HG03354 (cell line): Measurements from ENCODE around the gene ATP9A.
"Not testable (repeated sequence)": the region's sequence is repeated elsewhere in the genome, so short reads cannot be mapped to it uniquely, and the experiment has no call there.

Experiments
- ATAC-seq: cut with Tn5 transposase; IDR thresholded peaks from one replicate; pipeline ENCODE4 v1.9.1; 2021; ENCODE audit warnings: mild to moderate bottlenecking; ENCODE audit not compliant: unreplicated experiment, poor library complexity, severe bottlenecking

Gene ATP9A

GRCh38 chr20:51697096-51697826, 70.9 kb downstream of the ATP9A start:
- ATAC-seq, result no peak

DNA sequence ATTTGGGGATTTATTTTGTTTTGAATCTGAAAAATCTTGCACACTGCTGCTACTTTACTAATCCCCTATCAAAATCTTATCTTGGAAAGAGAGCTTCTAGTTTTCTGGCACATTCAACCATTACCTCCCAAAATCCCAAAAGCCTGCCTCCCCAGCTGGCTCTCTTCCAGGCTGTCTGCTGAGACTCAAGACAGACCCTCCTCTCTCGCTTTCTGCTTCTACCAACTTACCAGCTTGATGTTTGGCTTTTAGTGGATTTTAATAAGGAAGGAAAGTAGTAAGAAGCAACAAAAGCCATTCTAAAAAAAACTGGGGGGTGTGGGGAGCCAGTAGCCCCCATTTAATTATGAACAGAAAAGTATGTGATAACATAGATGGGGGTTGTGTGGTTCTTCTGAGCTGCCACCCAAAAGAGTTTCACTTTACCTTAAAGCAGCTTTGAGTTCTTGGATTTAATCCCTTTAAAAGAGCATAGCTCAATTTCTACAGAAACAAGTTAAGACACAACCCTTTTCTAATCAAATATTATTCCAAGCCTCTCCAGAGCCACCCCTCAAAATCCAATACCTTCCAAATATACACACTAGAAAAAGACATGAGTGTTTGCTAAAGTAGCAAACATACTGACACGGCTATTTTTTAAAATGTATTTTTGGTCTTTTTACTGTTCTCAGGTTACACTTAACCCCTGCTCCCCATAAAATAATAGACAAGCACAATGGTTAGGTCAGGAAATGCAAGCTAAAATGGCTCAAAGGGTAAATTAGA, 71.7 kb downstream of the ATP9A start:
- no peak for ATAC-seq

DNA sequence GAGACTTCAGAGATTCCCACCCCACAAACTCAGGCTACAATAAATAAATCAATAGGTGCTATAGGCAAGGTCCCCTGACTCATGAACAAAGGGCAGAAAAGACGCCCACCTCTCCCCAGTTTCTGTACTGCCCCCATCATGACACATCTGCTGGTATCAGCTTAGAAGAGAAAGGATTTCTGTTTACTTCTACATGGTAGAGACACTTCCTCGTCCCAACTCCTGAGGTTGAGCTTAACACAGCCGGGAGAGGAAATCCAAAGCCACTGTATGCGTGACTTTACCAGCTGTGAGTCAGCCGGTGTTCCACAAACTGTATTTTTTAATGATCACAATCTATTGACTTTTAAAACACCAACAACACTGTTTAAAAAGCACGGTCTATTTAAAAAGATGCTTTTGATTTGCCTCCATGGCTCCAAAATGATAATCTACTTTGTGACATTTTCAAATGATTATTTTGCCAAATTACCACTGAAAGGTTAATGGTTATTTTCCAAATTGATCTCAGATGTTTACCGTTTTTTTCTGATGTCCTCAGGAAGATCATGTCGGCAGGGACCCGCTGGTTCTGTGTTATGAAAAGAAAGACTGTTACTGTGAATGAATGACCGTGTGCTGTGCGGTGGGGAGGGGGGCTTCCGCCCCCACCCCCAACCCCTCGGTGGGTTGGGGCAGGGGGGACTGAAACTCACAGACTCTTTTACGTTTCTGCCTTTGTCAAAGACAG, 72.5 kb downstream of the ATP9A start:
- no peak for ATAC-seq

- no peak for ATAC-seq
Observed at GRCh38 chr20:51692806-51693400, 75.3 kb downstream of the ATP9A start.

DNA sequence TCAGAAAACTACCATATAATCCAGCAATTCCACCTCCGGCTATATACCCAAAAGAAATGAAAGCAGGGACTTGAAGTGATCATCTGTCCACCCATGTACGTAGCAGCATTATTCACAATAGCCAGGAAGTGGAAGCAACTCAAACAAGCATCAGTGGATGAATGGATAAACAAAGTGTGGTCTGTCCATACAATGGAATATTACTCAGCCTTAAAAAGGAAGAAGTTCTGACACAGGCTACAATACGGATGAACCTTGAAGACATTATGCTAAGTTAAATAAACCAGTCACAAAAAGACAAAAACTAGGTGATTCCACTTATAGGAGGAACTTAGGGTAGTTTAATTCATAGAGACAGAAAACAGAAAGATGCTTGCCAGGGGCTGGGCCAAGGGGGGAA, 76.5 kb downstream of the ATP9A start:
- ATAC-seq, result no peak

DNA sequence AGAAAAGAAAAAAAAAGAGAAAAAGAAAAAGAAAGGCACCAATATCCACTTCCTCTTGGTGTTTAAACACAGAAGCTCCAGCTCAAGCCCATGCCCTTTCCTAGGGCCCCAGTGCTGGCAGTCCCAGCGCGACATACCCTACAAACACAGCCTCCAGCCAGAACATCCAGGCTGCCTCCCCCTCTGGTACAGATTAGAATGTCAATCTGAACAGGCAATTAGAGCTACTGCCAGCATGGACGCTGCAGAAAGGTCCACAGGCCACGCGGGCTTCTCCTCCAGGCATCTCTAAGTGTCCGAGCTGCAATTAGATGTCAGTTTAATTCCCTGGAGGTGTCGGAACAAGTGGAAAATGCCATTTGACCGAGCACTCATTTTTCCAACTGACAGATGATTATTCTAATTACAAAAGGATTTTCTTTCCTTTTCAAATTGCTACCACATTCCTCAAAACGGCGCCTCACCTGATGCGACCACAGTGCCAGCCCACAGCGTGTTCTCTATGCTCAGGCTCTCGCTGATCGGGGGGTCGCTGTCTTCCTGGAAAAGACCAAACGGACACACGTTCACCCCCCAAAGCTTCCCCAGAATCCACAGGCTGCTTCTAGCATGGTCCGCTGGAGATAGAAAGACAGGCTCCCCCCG, 79.5 kb downstream of the ATP9A start:
- no peak for ATAC-seq

DNA sequence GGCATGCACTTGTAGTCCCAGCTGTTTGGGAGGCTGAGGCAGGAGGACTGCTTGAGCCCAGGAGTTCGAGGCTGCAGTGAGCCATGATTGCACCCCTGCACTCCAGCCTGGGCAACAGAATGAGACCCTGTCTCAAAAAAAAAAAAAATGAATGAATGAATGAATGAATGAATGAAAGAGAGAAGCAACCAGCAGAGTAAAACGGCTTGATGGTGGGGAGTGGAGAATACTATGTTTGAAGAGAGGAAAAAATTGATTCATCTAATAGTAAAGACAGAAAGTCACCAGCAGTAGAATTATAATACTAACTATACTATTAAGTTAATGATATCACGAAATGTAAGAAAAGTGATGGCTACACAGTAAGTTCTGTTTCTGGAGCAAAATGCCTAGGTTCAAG, 80.6 kb downstream of the ATP9A start:
- no peak for ATAC-seq

DNA sequence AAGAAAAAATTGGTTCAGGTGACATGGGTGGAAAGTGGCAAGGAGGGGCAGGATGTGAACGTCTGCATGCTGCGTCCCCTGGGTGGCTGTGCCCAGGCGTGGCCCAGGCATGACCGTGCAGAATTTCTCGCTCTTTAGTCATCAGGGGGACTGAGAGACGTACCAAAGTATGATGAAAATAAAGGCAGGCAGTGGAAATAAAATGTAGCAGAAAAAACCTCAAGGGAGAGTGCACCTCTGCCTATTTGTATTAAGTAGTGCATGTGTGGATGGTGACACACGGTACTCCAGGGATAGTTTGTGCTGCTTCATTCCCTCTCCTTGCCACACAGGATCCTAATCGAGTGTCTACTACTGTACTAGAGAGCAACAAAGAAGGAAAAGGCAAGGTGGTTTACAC, 81.1 kb downstream of the ATP9A start:
- ATAC-seq, result no peak

DNA sequence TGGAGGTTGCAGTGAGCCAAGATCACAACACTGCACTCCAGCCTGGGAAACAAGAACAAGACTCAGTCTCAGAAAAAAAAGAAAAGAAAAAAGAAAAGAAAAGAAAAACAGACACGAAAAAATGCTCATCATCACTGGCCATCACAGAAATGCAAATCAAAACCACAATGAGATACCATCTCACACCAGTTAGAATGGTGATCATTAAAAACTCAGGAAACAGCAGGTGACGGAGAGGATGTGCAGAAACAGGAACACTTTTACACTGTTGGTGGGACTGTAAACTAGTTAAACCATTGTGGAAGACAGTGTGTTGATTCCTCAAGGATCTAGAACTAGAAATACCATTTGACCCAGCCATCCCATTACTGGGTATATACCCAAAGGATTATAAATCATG, 82.7 kb downstream of the ATP9A start:
- not testable (repeated sequence) for ATAC-seq

- no peak for ATAC-seq
Observed at GRCh38 chr20:51680067-51680749, 88.0 kb downstream of the ATP9A start.

DNA sequence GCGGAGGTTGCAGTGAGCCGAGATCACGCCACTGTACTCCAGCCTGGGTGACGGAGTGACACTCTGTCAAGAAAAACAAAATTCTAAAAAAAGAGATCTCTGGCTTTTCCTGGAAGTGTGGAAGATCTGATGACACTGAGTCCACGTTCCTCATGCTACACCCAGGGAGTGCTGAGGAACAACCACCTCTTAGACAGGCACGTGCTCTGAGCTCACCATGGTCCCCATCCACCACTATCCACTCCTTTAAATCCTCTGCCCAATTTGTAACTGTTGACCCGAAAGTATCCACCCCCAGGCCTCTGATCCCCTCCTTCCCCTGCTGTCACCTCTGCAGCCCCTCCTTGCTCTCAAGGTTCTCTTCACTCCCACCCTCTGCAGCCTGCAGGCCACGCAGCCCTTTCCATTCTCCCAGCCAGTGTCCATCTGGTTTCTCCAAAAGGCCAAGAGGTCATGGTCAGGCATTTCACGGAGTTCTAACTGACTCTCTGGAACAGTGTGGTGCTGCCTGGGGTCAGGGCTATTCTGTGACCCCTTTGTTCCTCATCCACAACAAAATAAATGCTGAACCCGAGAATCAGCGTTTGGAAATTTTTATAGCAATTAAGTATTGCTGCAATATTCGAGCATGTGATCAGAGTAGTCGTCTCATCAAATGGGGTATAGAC, 88.8 kb downstream of the ATP9A start:
- no peak for ATAC-seq

DNA sequence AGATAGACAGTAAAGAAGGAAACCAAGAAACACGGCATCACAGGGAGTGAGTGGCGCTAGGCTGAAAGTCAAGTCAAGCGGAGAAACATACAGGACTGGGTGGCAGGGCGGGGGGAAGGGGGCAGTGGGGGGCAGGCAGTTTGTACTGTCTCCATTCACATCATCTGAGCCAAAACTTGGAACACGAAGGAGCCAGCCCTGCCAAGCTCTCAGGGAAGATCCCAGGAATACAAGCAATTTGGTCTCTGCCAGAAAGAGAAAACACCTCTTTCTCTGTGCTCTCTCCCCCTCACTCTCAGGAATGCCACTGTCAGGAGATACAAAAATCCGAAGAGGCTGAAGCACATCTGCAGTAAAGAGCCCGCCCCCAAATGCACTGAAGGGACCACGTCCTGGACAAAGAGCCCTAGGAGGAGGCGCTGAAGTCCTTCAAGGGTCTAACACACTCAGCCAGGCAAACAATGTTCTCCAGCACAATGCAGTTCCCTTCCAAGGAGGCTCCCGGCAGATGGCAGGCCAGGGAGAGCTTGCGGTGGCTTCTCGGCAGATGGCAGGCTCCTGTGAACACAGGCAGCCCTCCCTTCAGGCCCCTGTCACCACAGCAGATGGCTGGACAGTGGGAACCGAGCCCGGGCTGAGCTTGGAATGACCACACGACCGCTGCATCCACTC, 90.0 kb downstream of the ATP9A start:
- ATAC-seq, result no peak

- no peak for ATAC-seq
Observed at GRCh38 chr20:51668947-51669346, 99.2 kb downstream of the ATP9A start.

- ATAC-seq, result no peak
Observed at GRCh38 chr20:51668515-51668914, 99.7 kb downstream of the ATP9A start.

- no peak for ATAC-seq
Observed at GRCh38 chr20:51667491-51667890, 100.7 kb downstream of the ATP9A start.

DNA sequence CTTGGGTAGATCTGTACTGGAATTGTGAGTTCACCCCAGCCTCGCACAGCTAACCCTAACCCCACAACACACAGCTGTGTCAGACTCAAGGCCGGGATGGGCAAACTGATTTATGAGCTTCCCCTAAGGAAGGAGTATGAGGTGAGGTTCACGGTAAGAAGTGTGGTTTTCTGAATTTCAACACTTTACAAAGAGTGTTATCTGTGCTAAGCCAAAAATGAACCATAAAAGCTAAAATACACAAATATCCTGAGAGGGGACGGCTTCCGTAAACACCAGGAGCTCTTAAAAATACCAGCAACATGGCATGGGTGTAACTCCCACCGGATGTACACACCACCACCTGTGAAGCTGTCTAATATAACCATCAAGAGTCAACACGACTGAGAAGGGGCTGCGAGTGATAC, 101.2 kb downstream of the ATP9A start:
- ATAC-seq, result no peak

DNA sequence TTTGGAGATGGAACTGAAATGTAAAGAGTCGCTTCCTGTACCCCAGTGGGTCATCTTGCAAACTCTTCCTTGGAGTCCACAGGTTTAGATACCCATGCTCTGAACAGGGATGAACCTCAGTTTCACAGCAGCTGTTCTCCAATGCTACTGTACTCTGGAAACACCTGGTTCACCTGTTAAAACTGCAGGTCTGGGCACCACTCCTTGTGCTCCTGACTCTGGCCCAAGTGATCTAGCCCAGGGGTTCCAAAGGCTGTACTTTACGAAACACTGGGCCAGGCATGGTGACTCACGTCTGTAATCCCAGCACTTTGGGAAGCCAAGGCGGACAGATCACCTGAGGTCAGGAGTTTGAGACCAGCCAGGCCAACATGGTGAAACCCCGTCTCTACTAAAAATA, 102.1 kb downstream of the ATP9A start:
- no peak for ATAC-seq

DNA sequence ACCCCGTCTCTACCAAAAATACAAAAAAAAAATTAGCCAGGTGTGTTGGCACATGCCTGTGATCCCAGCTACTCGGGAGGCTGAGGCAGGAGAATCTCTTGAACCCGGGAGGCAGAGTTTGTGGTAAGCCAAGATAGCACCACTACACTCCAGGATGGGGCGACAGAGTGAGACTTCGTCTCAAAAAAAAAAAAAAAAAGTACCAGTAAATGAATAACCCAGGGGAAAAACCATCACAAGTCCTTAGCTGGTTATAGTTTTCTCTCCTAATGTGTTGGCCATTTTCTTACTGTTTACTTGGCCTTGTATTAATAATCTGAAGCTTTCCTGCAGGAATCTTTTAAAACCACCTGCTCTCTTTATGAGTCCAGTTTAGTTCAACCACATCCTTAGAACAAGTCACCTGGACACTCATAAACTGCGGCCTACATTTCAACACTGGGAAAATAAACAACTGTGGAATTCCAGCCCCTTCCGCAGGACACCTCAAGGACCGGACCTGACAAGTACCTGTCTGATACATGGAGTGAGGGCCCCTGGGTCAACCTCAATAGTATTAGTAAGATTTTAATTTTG, 102.6 kb downstream of the ATP9A start:
- no peak for ATAC-seq
